Esophagus (tissue), 2 donors: ENCODE results near the gene ASPRV1. TPM values are rescaled to one million over a fixed set of nuclear protein-coding genes. Genes with fewer than 3 reads are reported as not detected.
"Not testable (repeated sequence)": the region's sequence is repeated elsewhere in the genome, so short reads cannot be mapped to it uniquely, and the experiment has no call there.

ENCODE experiments used
- H3K27ac ChIP-seq, 2 donors: one replicate each; pipeline ENCODE4 v1.5.1; 2013; ENCODE audit warnings: low read depth in 2 of 2, mild to moderate bottlenecking in 2 of 2, inconsistent platforms in 1 of 2, low read length in 1 of 2, moderate library complexity in 1 of 2
- H3K27me3 ChIP-seq, 2 donors: one replicate each; pipeline ENCODE4 v1.6.1; 2013; ENCODE audit warnings: low read length in 2 of 2, control low read depth in 1 of 2, mild to moderate bottlenecking in 1 of 2; ENCODE audit not compliant: insufficient read depth in 2 of 2, control insufficient read depth in 1 of 2
- H3K36me3 ChIP-seq, 2 donors: one replicate each; pipeline ENCODE4 v1.6.1; 2013; ENCODE audit warnings: low read length in 1 of 2; ENCODE audit not compliant: control insufficient read depth in 2 of 2, insufficient read depth in 2 of 2
- H3K4me1 ChIP-seq, 2 donors: one replicate each; pipeline ENCODE4 v1.6.1; 2013; ENCODE audit warnings: low read length in 1 of 2; ENCODE audit not compliant: control insufficient read depth in 2 of 2, insufficient read depth in 2 of 2
- H3K4me3 ChIP-seq, 2 donors: one replicate each; pipeline ENCODE4 v1.5.1; 2013; ENCODE audit warnings: low read length in 2 of 2, mild to moderate bottlenecking in 2 of 2, low read depth in 1 of 2, moderate library complexity in 1 of 2
- H3K9me3 ChIP-seq, 2 donors: one replicate each; pipeline ENCODE4 v1.6.1; 2013; ENCODE audit warnings: mild to moderate bottlenecking in 2 of 2, low read depth in 1 of 2, low read length in 1 of 2, moderate library complexity in 1 of 2; ENCODE audit not compliant: control insufficient read depth in 2 of 2, insufficient read depth in 1 of 2
- WGBS, 2 donors: extraction: QIAGEN DNeasy Blood & Tissue Kit; methylation state at CpG; one replicate each; pipeline ENCODE4 v1.1.7; 2013; 5-methylcytosine and 5-hydroxymethylcytosine counted together
- polyA plus RNA-seq, 2 donors: library from polyadenylated mRNA; stranded (reverse); fragments of 200-250 nt; gene quantifications; one replicate each; pipeline ENCODE4 v1.2.3, GENCODE V29; 2013
- donor health status: healthy with polysubstance abuse.
- donor health status: Bipolar disorder and iron deficiency.

The ASPRV1 gene
- polyA plus RNA-seq, 2 donors: 0.45 to 0.71 TPM

- Histone ChIP-seq H3K9me3 (no peaks in the 10 kb centered on the region), H3K4me3 (no peak overlapping the region), H3K27ac (no peak overlapping the region), H3K27me3 (no peaks in the 10 kb centered on the region), H3K4me1 (peaks cover 0 to 3% of the 10 kb centered on the region in 2 donors), H3K36me3 (no peaks in the 10 kb centered on the region)
- 97 to 100% methylated on average over 1 of the region's 1 CpG for WGBS, 2 donors
Measured at GRCh38 chr2:69954084-69954483, 7.3 kb downstream of the ASPRV1 start.

- WGBS, 2 donors: 80 to 90% methylated on average over 6 of the region's 6 CpGs
- no peak overlapping the region for H3K4me3 ChIP-seq
Measured at GRCh38 chr2:69952336-69953115, 8.9 kb downstream of the ASPRV1 start.

GRCh38 chr2:69950671-69951070 is 10.8 kb downstream of the ASPRV1 start:
- not testable (repeated sequence) for H3K4me3 ChIP-seq, H3K36me3 ChIP-seq, H3K27ac ChIP-seq, H3K27me3 ChIP-seq, H3K4me1 ChIP-seq, H3K9me3 ChIP-seq
- 93 to 96% methylated on average over 3 of the region's 3 CpGs for WGBS, 2 donors

More at GRCh38 chr2:69952336-69953115, 8.9 kb downstream of the ASPRV1 start:
- H3K36me3 ChIP-seq: no peaks in the 10 kb centered on the region
- H3K27me3 ChIP-seq: no peaks in the 10 kb centered on the region
- peaks cover 0 to 3% of the 10 kb centered on the region in 2 donors for H3K4me1 ChIP-seq
- no peak overlapping the region for H3K27ac ChIP-seq
- H3K9me3 ChIP-seq: no peaks in the 10 kb centered on the region

GRCh38 chr2:69950241-69950640 is 11.2 kb downstream of the ASPRV1 start:
- no peaks in the 10 kb centered on the region for H3K27me3 ChIP-seq
- no peaks in the 10 kb centered on the region for H3K36me3 ChIP-seq
- H3K4me3 ChIP-seq: no peak overlapping the region
- WGBS, 2 donors: 76% methylated on average over 5 of the region's 5 CpGs
- H3K27ac ChIP-seq: no peak overlapping the region
- no peaks in the 10 kb centered on the region for H3K9me3 ChIP-seq
- H3K4me1 ChIP-seq: peaks cover 0 to 5% of the 10 kb centered on the region in 2 donors

- 66 to 74% methylated on average over 21 of the region's 21 CpGs for WGBS, 2 donors
- no peaks in the 10 kb centered on the region for H3K27me3 ChIP-seq
- peaks cover 0 to 5% of the 10 kb centered on the region in 2 donors for H3K4me1 ChIP-seq
- H3K27ac ChIP-seq: no peak overlapping the region
- no peaks in the 10 kb centered on the region for H3K36me3 ChIP-seq
- H3K4me3 ChIP-seq: no peak overlapping the region
- H3K9me3 ChIP-seq: no peaks in the 10 kb centered on the region
Measured at GRCh38 chr2:69948963-69949645, 12.3 kb downstream of the ASPRV1 start.

GRCh38 chr2:69948032-69948962 is 13.1 kb downstream of the ASPRV1 start:
- no peaks in the 10 kb centered on the region for H3K9me3 ChIP-seq
- WGBS, 2 donors: 56 to 57% methylated on average over 26 to 35 of the region's 35 CpGs
- H3K27ac ChIP-seq: no peak overlapping the region

GRCh38 chr2:69947325-69947931 is 14.0 kb downstream of the ASPRV1 start:
- WGBS, 2 donors: 87 to 91% methylated on average over 4 of the region's 4 CpGs
- H3K36me3 ChIP-seq: peaks cover 6 to 8% of the 10 kb centered on the region in 2 donors
- peak overlapping the region in 1 of 2 donors; percentile 39 for H3K27ac ChIP-seq
- no peak overlapping the region for H3K4me3 ChIP-seq
- H3K4me1 ChIP-seq: peaks cover 0 to 5% of the 10 kb centered on the region in 2 donors
- H3K9me3 ChIP-seq: no peaks in the 10 kb centered on the region
- H3K27me3 ChIP-seq: no peaks in the 10 kb centered on the region

More at GRCh38 chr2:69948032-69948962, 13.1 kb downstream of the ASPRV1 start:
- H3K4me1 ChIP-seq: peaks cover 0 to 6% of the 10 kb centered on the region in 2 donors
- H3K4me3 ChIP-seq: no peak overlapping the region
- no peaks in the 10 kb centered on the region for H3K27me3 ChIP-seq
- peaks cover 1 to 4% of the 10 kb centered on the region in 2 donors for H3K36me3 ChIP-seq

GRCh38 chr2:69946351-69947324 is 14.8 kb downstream of the ASPRV1 start:
- Histone ChIP-seq H3K9me3 (no peaks in the 10 kb centered on the region), H3K36me3 (peaks cover 6 to 8% of the 10 kb centered on the region in 2 donors), H3K4me3 (no peak overlapping the region), H3K4me1 (peaks cover 0 to 5% of the 10 kb centered on the region in 2 donors), H3K27me3 (no peaks in the 10 kb centered on the region), H3K27ac (peak overlapping the region; percentile 39 to 69)
- WGBS, 2 donors: 59 to 62% methylated on average over 13 of the region's 13 CpGs
